ENCODE results near the gene BMF. TPM values are rescaled to one million over a fixed set of nuclear protein-coding genes. Genes with fewer than 3 reads are reported as not detected.
A peak's percentile ranks its signal among the peaks of the same experiment; 100 is the strongest.
"Not testable (repeated sequence)": the region's sequence is repeated elsewhere in the genome, so short reads cannot be mapped to it uniquely, and the experiment has no call there.

The BMF gene
- total RNA-seq, 1 experiment from 2014 or later: 13.2 TPM

DNA sequence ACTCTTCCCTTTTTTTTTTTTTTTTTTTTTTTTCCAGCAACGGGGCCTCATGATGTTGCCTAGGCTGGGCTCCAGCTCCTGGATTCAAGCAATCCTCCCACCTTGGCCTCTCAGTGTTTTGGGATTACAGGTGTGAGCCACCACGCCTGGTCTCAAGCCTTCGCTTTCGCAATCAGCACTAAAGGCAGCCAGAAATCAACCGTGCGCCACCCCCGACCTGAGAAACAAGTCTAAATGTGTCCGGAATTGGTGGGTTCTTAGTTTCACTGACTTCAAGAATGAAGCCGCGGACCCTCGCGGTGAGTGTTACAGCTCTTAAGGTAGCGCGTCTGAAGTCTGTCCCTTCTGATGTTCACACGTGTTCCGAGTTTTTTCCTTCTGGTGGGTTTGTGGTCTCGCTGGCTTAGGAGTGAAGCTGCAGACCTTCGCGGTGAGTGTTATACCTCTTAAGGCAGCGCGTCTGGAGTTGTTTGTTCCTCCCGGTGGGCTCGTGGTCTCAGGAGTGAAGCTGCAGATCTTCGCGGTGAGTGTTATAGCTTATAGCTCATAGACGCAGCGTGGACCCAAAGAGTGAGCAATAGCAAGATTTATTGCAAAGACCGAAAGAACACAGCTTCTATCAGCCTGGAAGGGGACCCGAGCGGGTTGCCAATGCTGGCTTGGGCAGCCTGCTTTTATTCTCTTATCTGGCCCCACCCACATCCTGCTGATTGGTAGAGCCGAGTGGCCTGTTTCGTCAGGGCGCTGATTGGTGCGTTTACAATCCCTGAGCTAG, 34.8 kb downstream of the BMF start:
- not testable (repeated sequence) for DNase-seq; H4K5ac ChIP-seq (ENCODE audit: insufficient read length, low read depth, low read length); H3K9me3 ChIP-seq (ENCODE audit: control insufficient read depth, low read depth, low read length); H3K4me1 ChIP-seq (ENCODE audit: insufficient read depth, low read length); H2AFZ ChIP-seq (ENCODE audit: low read length); H3K27me3 Mint-ChIP-seq (ENCODE audit: low read depth); H3K23ac ChIP-seq (ENCODE audit: insufficient read length, low read depth, low read length); H2BK120ac ChIP-seq (ENCODE audit: low read depth, low read length, poor library complexity, severe bottlenecking); H4K20me1 ChIP-seq (ENCODE audit: control insufficient read depth, insufficient read depth, insufficient read length); H3K4me2 ChIP-seq (ENCODE audit: insufficient read depth, insufficient read length, low read length); H4K8ac ChIP-seq (replicated peaks; ENCODE audit: insufficient read length, low read depth, low read length); H3K4ac ChIP-seq (ENCODE audit: low read depth, low read length); H3K9me3 Mint-ChIP-seq; H2BK15ac ChIP-seq (ENCODE audit: low read depth, low read length); H4K91ac ChIP-seq (ENCODE audit: insufficient read length, low read depth, low read length); H3K27ac ChIP-seq (ENCODE audit: insufficient read length, low read depth, low read length); H3K27me3 ChIP-seq (ENCODE audit: insufficient read depth, low read length); H3K14ac ChIP-seq (ENCODE audit: insufficient read depth, low read length); H3K18ac ChIP-seq (ENCODE audit: insufficient read length, low read depth, low read length); H3K9ac ChIP-seq (ENCODE audit: extremely low read depth, insufficient read length, low read length); H3K27ac Mint-ChIP-seq; H3T11ph ChIP-seq (ENCODE audit: low read length); H3K79me1 ChIP-seq (ENCODE audit: insufficient read depth, low read depth, low read length, poor library complexity, severe bottlenecking); H3K23me2 ChIP-seq (ENCODE audit: insufficient read length, low read depth, low read length, poor library complexity, severe bottlenecking); H2BK12ac ChIP-seq (ENCODE audit: insufficient read length, low read depth, low read length); H2BK5ac ChIP-seq (ENCODE audit: insufficient read length, low read length); H2BK20ac ChIP-seq (ENCODE audit: low read depth, low read length, poor library complexity, severe bottlenecking); H2AK5ac ChIP-seq (ENCODE audit: insufficient read length, low read length); H3K36me3 Mint-ChIP-seq (ENCODE audit: insufficient read depth in 1 of 3, low read depth in 3 of 3); H3K79me2 ChIP-seq (ENCODE audit: insufficient read depth, low read length); H3K56ac ChIP-seq (ENCODE audit: insufficient read length, low read depth, low read length)
- H3K4me3 Mint-ChIP-seq: peak overlapping the region in 1 of 2 experiments; percentile 35; a peak in 1 of 5 replicates
- WGBS (ENCODE audit: extremely low coverage, insufficient read length, low lambda C conversion rate): no CpG with 5 or more reads among the region's 34 CpGs
- H3K4me1 Mint-ChIP-seq: peaks cover 18 to 31% of the 10 kb centered on the region in 2 experiments

Measured in H9 (cell line).